ENCODE measurements around the gene ITGB7. TPM values are rescaled to one million over a fixed set of nuclear protein-coding genes. Genes with fewer than 3 reads are reported as not detected.

Gene ITGB7
- polyA plus RNA-seq, 1 donor (not counting 4 experiments of a cell fraction or from before 2014, with no cell fraction given), result 0.83 TPM

DNA sequence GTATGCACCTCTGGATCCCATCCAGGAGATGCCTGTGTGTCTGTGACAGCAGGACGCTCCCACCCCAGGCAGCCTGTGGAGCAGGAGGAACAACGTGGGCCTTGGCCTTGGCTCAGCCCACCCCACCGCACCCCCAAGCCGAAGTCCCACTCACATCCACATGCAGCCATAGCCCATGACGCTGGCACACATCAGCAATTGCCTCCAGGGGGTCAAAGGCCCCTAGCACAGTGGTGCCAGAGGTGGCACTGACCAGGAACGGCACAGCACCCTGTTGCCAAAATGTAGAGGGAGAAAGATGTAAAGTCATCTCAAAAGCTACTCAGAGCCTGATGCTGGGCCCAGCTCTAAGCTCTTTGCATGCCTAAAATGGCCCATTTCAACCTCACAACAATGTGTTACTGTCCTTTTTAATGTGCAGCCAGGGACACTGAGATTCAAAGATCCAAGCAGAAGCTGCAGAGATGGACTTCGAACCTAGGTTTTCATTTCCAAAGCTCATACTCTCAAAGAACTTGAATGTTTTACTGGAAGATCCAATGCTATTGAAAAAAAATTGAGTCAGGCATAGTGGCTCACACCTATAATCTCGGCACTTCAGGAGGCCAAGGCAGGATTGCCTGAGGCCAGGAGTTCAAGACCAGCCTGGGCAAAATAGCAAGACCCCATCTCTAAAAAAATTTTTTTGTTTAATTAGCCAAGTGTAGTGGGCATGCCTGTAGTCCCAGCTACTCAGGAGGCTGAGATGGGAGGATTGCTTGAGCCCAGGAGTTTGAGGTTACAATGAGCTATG is 45.7 kb downstream of the ITGB7 start:
- Histone ChIP-seq H3K4me1 (ENCODE audit: control insufficient read depth, extremely low read depth, insufficient read depth, low read length) (no peaks in the 10 kb centered on the region), H3K4me3 (ENCODE audit: control insufficient read depth in 2 of 3, extremely low read depth in 1 of 3, insufficient read depth in 2 of 3, low read depth in 1 of 3, low read length in 3 of 3) (no peak overlapping the region), H3K79me2 (ENCODE audit: control insufficient read depth, insufficient read depth, low read length) (no peaks in the 10 kb centered on the region), H3K9ac (ENCODE audit: control insufficient read depth, extremely low read depth, insufficient read depth, low read length) (no peak overlapping the region), H3K9me1 (ENCODE audit: control insufficient read depth, extremely low read depth, insufficient read depth, low read length) (no peaks in the 10 kb centered on the region), H4K20me1 (ENCODE audit: control insufficient read depth, extremely low read depth, insufficient read depth, low read length) (no peaks in the 10 kb centered on the region), H3K9me3 (ENCODE audit: control insufficient read depth, low read depth, low read length) (no peaks in the 10 kb centered on the region), H3K27me3 (ENCODE audit: control insufficient read depth, extremely low read depth, insufficient read depth, low read length) (no peaks in the 10 kb centered on the region), H3K27ac (ENCODE audit: control insufficient read depth, insufficient read depth, low read length) (no peak overlapping the region), H2AFZ (ENCODE audit: control insufficient read depth, low read length) (no peak overlapping the region), H3K36me3 (ENCODE audit: control insufficient read depth in 2 of 2, extremely low read depth in 1 of 2, insufficient read depth in 2 of 2, low read length in 2 of 2) (peaks cover 0 to 3% of the 10 kb centered on the region in 2 experiments), H3K4me2 (ENCODE audit: control insufficient read depth, extremely low read depth, insufficient read depth, low read depth, low read length) (no peak overlapping the region)
- DNase-seq (ENCODE audit: low read depth, low spot score) (no peak), FAIRE-seq (no peak)
- TF ChIP-seq, protein P1, sequence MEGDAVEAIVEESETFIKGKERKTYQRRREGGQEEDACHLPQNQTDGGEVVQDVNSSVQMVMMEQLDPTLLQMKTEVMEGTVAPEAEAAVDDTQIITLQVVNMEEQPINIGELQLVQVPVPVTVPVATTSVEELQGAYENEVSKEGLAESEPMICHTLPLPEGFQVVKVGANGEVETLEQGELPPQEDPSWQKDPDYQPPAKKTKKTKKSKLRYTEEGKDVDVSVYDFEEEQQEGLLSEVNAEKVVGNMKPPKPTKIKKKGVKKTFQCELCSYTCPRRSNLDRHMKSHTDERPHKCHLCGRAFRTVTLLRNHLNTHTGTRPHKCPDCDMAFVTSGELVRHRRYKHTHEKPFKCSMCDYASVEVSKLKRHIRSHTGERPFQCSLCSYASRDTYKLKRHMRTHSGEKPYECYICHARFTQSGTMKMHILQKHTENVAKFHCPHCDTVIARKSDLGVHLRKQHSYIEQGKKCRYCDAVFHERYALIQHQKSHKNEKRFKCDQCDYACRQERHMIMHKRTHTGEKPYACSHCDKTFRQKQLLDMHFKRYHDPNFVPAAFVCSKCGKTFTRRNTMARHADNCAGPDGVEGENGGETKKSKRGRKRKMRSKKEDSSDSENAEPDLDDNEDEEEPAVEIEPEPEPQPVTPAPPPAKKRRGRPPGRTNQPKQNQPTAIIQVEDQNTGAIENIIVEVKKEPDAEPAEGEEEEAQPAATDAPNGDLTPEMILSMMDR (optimal IDR thresholded peaks at IDR 0.05 in 1 of 3, IDR thresholded peaks at IDR 0.05 in 1 of 3, conservative IDR thresholded peaks at IDR 0.05 in 1 of 3; ENCODE audit: extremely low read depth in 1 of 3, insufficient read depth in 2 of 3, low read length in 3 of 3), result no peak
- no peak for TF ChIP-seq EZH2 (IDR thresholded peaks at IDR 0.05; ENCODE audit: low read length)
- dilution Hi-C loops (cut with MboI; ENCODE audit: extremely low pct_ligation_motif_present, low sequenced_read_pairs), result no loop called here

- no peaks in the 10 kb centered on the region for H3K4me1 ChIP-seq (ENCODE audit: control insufficient read depth, extremely low read depth, insufficient read depth, low read length)
- no peaks in the 10 kb centered on the region for H4K20me1 ChIP-seq (ENCODE audit: control insufficient read depth, extremely low read depth, insufficient read depth, low read length)
- H3K36me3 ChIP-seq (ENCODE audit: control insufficient read depth in 2 of 2, extremely low read depth in 1 of 2, insufficient read depth in 2 of 2, low read length in 2 of 2), result peaks cover 0 to 3% of the 10 kb centered on the region in 2 experiments
- H3K27ac ChIP-seq (ENCODE audit: control insufficient read depth, insufficient read depth, low read length), result no peak overlapping the region
- no peaks in the 10 kb centered on the region for H3K27me3 ChIP-seq (ENCODE audit: control insufficient read depth, extremely low read depth, insufficient read depth, low read length)
- TF ChIP-seq, protein P1 (optimal IDR thresholded peaks at IDR 0.05 in 1 of 3, IDR thresholded peaks at IDR 0.05 in 1 of 3, conservative IDR thresholded peaks at IDR 0.05 in 1 of 3; ENCODE audit: extremely low read depth in 1 of 3, insufficient read depth in 2 of 3, low read length in 3 of 3), result no peak
- no peak for TF ChIP-seq EZH2 (IDR thresholded peaks at IDR 0.05; ENCODE audit: low read length)
- no peaks in the 10 kb centered on the region for H3K79me2 ChIP-seq (ENCODE audit: control insufficient read depth, insufficient read depth, low read length)
- no peak overlapping the region for H3K4me3 ChIP-seq (ENCODE audit: control insufficient read depth in 2 of 3, extremely low read depth in 1 of 3, insufficient read depth in 2 of 3, low read depth in 1 of 3, low read length in 3 of 3)
- H3K4me2 ChIP-seq (ENCODE audit: control insufficient read depth, extremely low read depth, insufficient read depth, low read depth, low read length), result no peak overlapping the region
- DNase-seq (ENCODE audit: low read depth, low spot score) (no peak), FAIRE-seq (no peak)
- H3K9me1 ChIP-seq (ENCODE audit: control insufficient read depth, extremely low read depth, insufficient read depth, low read length), result no peaks in the 10 kb centered on the region
- H3K9ac ChIP-seq (ENCODE audit: control insufficient read depth, extremely low read depth, insufficient read depth, low read length), result no peak overlapping the region
- H2AFZ ChIP-seq (ENCODE audit: control insufficient read depth, low read length), result no peak overlapping the region
- dilution Hi-C loops (cut with MboI; ENCODE audit: extremely low pct_ligation_motif_present, low sequenced_read_pairs), result no loop called here
- no peaks in the 10 kb centered on the region for H3K9me3 ChIP-seq (ENCODE audit: control insufficient read depth, low read depth, low read length)
These were observed 46.4 kb downstream of the ITGB7 start for GRCh38 chr12:53160673-53161072.

All from keratinocyte (primary cell).